Uterus (tissue), 2 donors: ENCODE measurements around the gene IGF1R.

Source experiments
- CTCF ChIP-seq, 4 experiments: fragments of 200-600 bp in 2 of 4; fragments of 450-650 bp in 2 of 4; sonication (generic) in 2 of 4; IDR thresholded peaks; one replicate each; pipeline ENCODE4 v1.5.1; 2016 to 2019; ENCODE audit warnings: antibody characterized with exemption in 4 of 4, mild to moderate bottlenecking in 2 of 4, moderate library complexity in 1 of 4
- POLR2A ChIP-seq, 2 donors: fragments of 450-650 bp; IDR thresholded peaks; one replicate each; pipeline ENCODE4 v1.6.1; 2016; ENCODE audit warnings: antibody characterized with exemption in 2 of 2, mild to moderate bottlenecking in 1 of 2, moderate library complexity in 1 of 2

GRCh38 chr15:98643115-98643514 is 5.2 kb upstream of the IGF1R start:
- TF ChIP-seq CTCF (IDR thresholded peaks at IDR 0.05) (no peak), POLR2A (IDR thresholded peaks at IDR 0.05) (no peak)
